COLO668 (cell line): ENCODE measurements around the gene PSMG2.
"Not testable (repeated sequence)": the region's sequence is repeated elsewhere in the genome, so short reads cannot be mapped to it uniquely, and the experiment has no call there.

Experiments used
- DNase-seq: peaks from one replicate; lab custom pipeline; 2025; ENCODE audit not compliant: unreplicated experiment; lab: John Stamatoyannopoulos, UW

The PSMG2 gene

DNA sequence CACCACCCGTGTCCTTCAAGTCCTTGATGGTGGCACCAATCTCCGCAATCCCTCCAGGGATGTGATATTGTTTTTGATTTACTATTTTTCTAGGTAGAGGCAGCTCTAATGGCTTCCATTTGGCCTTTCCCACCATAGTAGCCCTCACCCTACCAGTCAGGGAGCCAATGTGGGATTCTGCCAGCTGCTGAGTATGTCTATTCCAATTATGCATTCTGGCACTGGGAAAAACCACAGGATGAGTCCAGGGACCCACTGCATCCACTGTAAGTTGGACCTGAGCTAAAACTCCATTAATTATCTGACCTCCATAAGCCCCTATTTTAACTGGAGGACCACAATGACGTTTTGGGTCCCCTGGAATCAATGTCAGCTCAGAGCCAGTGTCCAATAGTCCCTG, 55.7 kb downstream of the PSMG2 start:
- DNase-seq = not testable (repeated sequence)

DNA sequence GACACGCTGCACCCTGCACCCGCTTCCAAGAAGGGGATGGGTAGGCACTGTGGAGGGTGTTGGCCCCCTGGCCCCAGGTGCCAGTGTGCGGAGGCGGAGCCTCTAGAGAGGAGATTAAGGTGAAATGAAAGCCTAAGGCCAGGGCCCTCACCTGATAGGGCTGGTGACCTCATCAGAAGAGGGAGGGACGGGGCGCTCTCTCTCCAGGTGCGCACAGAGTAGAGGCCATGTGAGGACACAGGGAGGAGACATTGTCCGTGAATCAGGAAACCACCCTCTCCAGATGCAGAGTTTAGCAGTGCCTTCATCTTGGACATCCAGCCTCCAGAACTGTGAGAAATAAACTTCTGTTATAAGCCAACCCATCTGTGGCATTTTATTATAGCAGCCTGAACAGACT, 62.3 kb downstream of the PSMG2 start:
- peak; percentile 41 for DNase-seq

DNA sequence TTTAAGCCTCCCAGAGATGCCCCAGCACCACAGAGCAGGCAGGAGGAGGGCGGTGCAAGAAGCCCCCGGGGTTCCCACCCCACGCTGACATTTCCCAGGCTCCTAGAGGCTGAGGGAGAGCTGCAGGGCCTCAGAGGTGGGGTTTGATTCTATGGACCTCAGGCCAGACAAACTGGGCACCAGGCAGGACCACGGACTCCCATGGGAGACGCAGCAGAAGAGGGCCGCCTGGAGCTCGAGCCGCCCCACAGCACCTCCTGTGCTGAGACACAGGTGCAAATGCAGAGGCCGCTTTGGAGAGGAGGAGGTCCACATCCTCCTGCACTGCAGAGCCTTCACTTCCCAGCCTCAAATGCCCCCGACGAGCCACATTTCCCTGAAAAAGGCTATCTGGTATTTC, 62.7 kb downstream of the PSMG2 start:
- DNase-seq = no peak

DNA sequence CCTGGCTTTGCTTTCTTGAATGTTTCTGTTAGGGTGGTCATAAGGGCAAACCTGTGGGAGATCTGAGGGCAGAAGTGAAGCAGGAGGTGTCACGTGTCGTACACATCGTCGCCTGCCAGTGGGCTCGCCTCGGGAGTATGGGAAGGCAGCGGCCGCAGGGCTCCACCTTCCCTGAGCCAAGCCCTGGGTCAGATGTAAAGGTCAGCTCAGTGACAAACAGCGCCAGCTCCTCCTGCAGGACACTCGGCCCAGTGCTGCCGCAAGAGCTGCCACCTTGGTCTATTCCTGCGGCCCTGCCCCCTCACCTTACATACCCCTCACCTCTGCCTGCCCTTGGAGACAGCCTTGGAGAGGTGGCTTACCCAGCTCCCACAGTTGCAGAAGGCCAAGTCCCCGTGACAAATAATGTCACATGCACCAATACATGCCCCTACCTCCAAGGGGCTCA, 64.2 kb downstream of the PSMG2 start:
- no peak for DNase-seq

DNA sequence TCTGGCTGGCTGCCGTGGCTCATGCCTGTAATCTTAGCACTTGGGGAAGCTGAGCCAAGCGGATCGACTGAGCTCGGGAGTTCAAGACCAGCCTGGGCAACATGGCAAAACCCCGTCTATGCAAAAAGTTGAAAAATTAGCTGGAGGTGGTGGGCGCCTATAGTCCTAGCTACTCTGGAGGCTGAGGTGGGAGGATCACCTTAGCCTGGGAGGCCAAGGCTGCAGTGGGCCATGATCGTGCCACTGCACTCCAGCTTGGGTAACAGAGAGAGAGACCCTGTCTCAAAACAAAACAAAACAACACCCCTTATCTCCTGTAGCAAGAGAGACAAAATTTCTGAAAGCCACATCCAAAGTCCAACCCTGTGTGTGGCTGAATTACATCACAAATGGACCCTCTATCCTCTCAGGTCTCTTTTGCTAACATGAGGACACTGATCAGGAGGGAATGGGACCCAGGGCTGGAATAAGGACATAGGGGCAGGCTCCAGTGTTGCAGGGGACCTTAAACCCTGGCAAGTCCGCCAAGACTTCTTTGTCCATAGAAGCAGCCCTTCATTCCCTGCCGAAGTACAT, 64.8 kb downstream of the PSMG2 start:
- no peak for DNase-seq

DNA sequence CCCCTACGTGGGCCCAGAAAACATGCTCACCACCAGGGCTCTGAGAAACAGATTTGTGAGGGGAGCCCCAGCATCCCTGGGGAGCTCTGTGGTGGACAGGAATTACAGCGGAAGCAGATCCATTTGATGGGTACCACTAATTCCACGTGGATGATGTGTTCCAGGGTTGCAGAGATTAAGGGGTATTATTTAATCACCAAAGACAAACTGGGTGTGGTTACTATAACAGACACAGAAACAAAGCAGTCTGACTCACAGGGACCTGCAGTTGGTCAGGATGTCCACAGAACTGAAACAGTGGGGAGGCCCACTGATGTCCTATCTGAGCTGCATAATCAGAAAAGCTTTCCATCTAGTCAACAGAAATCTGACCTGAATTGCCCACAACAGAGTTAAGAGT, 65.8 kb downstream of the PSMG2 start:
- DNase-seq = no peak

DNA sequence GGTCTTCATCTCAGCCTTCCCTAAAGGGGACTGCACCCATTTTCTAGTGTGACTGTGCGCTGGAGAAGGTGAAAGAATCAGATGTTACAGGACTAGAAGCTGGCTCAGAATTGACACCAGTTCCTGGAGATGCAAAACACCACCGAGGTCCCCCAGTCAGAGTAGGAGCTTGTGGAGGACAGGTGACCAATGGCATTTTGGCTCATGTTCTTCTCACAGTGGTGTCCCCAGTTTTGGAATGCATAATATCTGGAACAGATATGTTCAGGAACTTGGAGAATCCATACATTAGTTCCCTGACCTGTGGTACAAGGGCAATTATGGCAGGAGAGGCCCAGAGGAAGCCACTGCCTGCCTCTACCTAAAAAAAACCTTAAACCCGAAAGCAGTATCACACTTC, 66.3 kb downstream of the PSMG2 start:
- DNase-seq = no peak

DNA sequence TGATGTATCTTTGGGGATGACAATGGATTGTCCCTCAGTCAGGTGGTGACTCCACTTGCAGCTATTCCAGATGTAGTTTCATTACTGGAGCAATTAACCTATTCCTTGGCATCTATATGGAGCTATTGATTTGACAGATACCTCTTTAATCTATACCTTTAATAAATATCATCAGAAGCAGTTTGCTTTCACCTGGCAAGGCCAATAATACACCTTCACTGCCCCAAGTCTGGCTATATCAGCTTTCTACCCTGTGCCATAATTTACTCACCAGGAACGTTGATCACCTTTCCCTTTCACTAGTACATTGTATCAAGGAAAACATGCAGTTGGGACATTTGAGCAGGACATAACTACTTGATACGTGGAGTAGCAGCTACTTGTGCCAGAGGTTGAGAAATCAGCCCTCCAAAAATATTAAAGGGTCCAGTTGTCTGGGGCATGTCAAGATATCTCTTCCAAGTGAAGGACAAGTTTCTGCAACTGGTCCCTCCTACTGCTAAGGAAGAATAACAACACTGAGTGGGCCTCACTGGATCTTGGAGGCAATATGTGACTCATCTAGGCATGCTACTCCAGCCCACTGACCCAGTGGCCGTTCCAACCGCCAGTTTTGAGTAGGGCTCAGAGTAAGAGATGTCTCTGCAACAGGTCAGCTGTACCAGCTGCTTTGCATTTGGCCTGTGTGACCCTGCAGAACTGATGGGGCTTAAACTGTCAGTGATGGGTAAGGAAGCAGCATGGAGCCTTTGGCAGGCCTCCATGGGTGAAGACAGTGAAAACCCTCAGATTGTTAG, 67.0 kb downstream of the PSMG2 start:
- DNase-seq = no peak

DNA sequence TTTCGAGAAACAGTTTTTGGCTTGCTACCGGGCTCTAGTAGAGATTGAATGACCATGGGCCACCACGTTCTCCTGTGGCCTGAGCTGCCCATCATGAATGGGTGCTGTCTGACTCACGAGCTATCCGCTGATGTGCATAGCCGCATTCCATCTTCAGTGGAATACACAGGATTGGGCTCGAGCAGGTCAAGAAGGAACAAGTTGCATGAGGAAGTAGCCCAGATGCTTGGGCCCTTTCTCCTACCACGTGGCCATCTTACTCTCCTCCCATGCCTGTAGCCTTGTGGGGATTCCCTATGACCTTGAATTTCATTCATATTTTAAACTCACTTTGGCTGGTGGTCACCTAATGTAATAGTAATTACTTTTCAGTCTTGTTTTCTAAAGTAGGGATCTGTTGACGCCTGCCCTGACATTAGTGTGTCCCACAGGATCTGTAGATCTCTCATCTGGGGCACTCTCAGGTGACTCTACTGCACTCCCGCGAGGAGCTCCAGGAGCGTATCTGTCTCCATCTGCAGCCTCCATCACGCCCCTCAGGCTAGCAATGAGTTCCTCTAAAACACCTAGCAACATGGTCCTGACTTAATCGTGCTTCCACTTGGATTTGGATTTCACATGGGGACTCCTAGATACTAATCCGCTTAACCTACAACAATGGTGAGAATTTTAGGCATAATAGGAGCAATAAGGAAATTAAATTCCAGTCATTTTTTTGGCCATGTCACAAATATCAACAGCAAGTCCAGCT, 67.8 kb downstream of the PSMG2 start:
- no peak for DNase-seq

DNA sequence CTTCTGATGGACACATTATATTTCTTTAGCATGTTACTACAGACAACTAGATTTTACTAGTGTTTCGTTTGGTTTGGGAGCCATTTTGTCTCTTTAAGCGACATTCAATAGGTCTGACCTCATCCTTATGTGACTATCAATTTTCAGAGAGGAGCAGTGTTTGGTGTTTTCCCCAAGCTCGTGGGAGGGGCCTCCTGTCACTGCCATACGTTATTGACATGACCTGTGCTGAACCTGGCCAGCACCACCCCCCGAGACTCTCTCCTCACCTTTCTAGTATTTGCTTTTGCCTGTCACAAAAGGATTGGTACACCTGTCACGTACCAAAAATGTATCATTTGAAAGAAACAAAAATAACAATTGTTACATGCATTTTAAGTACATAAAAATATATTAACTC, 69.3 kb downstream of the PSMG2 start:
- DNase-seq = no peak

DNA sequence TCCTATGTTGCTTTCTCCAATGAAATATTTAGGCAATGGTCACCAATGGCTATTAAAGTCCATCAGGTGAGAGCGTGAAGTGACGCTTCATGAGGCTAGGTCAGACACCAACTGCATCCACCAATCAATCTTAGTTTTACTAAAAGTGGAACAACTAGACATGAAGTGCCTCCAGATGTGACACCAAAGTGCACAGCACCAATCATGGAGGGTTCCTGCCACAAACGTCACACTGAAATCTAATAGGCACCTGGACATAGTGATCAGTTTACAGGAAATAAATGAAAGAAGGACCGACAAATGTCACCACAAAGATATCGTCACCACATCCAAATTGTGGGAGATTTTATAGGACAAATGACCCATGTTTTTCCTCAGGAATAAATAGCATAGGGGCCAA, 70.5 kb downstream of the PSMG2 start:
- no peak for DNase-seq

DNA sequence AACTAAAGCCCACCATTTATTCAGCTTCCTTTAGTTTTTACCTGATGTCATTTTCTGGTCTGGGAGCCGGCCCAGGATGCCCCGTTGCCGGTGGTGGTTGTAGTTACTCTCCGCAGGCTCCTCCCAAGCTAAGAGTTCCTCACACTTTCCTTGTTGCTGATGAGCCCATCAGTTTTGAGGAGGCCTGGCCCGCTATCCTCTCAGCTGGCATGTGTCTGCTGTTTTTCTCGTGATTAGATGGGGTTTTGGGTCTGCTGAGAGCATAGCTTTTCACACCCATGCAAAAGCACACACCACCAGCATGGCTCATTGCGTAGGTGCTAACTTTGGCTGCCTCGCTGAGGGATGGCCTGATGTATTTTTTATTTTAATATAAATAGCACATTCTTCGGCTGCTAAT, 72.1 kb downstream of the PSMG2 start:
- no peak for DNase-seq
